GM12878 (cell line): Measurements from ENCODE around the gene DZANK1. TPM values are rescaled to one million over a fixed set of nuclear protein-coding genes. Genes with fewer than 3 reads are reported as not detected.

Source experiments
- ATAC-seq: fragments of 200-7000 bp; cut with Tn5 transposase; 3 replicates; pipeline ENCODE4 v1.9.1; 2020; ENCODE audit warnings: mild to moderate bottlenecking, moderate library complexity
- BruUV-seq: library from RNA; stranded (reverse); fragments of 400-500 nt; replicated peaks from 2 replicates; lab custom pipeline; 2021; lab: Mats Ljungman, UMichigan
- CTCF ChIA-PET: fragments of 300-600 bp; sonication (Branson Sonifier 250); formaldehyde crosslinking; extraction: SDS; loops from one replicate; lab custom pipeline; 2021; ENCODE audit warnings: inconsistent platforms; lab: Yijun Ruan, JAX
- POLR2A ChIA-PET: fragments of 350-600 bp; formaldehyde crosslinking; extraction: SDS; loops from one replicate; lab custom pipeline; 2021; ENCODE audit warnings: inconsistent platforms; lab: Charles Lee
- RAD21 ChIA-PET: fragments of 300-600 bp; sonication (Branson Sonifier 250); formaldehyde crosslinking; loops from one replicate; lab custom pipeline; 2023; ENCODE audit warnings: antibody characterized with exemption; ENCODE audit not compliant: unreplicated experiment; lab: Charles Lee
- SMC1A ChIA-PET: fragments of 300-600 bp; sonication (Branson Sonifier 250); formaldehyde crosslinking; loops from one replicate; lab custom pipeline; 2023; ENCODE audit not compliant: unreplicated experiment, uncharacterized antibody; lab: Charles Lee
- DNase-seq: peaks from one replicate; pipeline ENCODE4 v3.0.0-alpha.2; 2011; ENCODE audit warnings: low read depth, low spot score
- FAIRE-seq: peaks from 3 replicates; lab custom pipeline; 2011; peaks lifted over from hg19 to GRCh38; lab: Jason Lieb, UNC
- H2AFZ ChIP-seq: 2 replicates; pipeline ENCODE4 v1.6.0; 2011; ENCODE audit warnings: low read depth, low read length, control low read depth; ENCODE audit not compliant: control insufficient read depth
- H3K27ac ChIP-seq: 2 replicates; pipeline ENCODE4 v1.5.1; 2011; ENCODE audit warnings: control low read depth; ENCODE audit not compliant: control insufficient read depth, insufficient read depth
- H3K27me3 ChIP-seq, 2 experiments: replicated peaks in 1 of 2; 2 replicates each; pipeline versions ENCODE4 v1.6.0 to v1.6.1; 2011; ENCODE audit warnings: low read length in 1 of 2; ENCODE audit not compliant: control insufficient read depth in 2 of 2, insufficient read depth in 2 of 2
- H3K36me3 ChIP-seq, 2 experiments: 2 replicates each; pipeline ENCODE4 v1.5.1; 2011; ENCODE audit warnings: low read length in 1 of 2; ENCODE audit not compliant: control insufficient read depth in 2 of 2, insufficient read depth in 2 of 2
- H3K4me1 ChIP-seq: 2 replicates; pipeline ENCODE4 v1.6.1; 2011; ENCODE audit warnings: mild to moderate bottlenecking, low read length, moderate library complexity, mixed read lengths; ENCODE audit not compliant: control insufficient read depth, insufficient read depth
- H3K4me2 ChIP-seq: 2 replicates; pipeline ENCODE4 v1.6.0; 2011; ENCODE audit warnings: control low read depth; ENCODE audit not compliant: control insufficient read depth, insufficient read depth
- H3K4me3 ChIP-seq: fragments of 200-600 bp; sonication (generic); 2 replicates; pipeline ENCODE4 v1.5.1; 2016
- H3K79me2 ChIP-seq: 2 replicates; pipeline ENCODE4 v1.6.0; 2011; ENCODE audit warnings: low read length; ENCODE audit not compliant: control insufficient read depth, insufficient read depth
- H3K9ac ChIP-seq: 2 replicates; pipeline ENCODE4 v1.8.0; 2011; ENCODE audit warnings: low read length, control low read depth, mixed read lengths; ENCODE audit not compliant: control insufficient read depth, insufficient read depth
- H3K9me3 ChIP-seq: replicated peaks from 3 replicates; pipeline ENCODE4 v1.5.1; 2011; ENCODE audit warnings: mild to moderate bottlenecking, low read length; ENCODE audit not compliant: control insufficient read depth, insufficient read depth
- H4K20me1 ChIP-seq: 2 replicates; pipeline ENCODE4 v1.6.0; 2011; ENCODE audit not compliant: control insufficient read depth, insufficient read depth
- ESRRA ChIP-seq: IDR thresholded peaks from 2 replicates; pipeline ENCODE4 v1.6.1; 2012; ENCODE audit warnings: mild to moderate bottlenecking, low read length, improper control_type of control experiment
- ETV6 ChIP-seq, 2 experiments: fragments of 450-650 bp in 1 of 2; IDR thresholded peaks in 1 of 2; conservative IDR thresholded peaks in 1 of 2; 2 replicates each; pipeline ENCODE4 v1.6.1; 2014; ENCODE audit warnings: antibody characterized with exemption in 1 of 2, borderline replicate concordance in 1 of 2, low read depth in 1 of 2, mild to moderate bottlenecking in 1 of 2, moderate library complexity in 1 of 2
- GABPA ChIP-seq: IDR thresholded peaks from 2 replicates; pipeline ENCODE4 v1.6.1; 2014; ENCODE audit warnings: antibody characterized with exemption, low read depth, mild to moderate bottlenecking, inconsistent platforms
- KAT2A ChIP-seq: conservative IDR thresholded peaks from 2 replicates; pipeline ENCODE4 v1.6.1; 2011; ENCODE audit warnings: low read depth, low read length; ENCODE audit not compliant: control insufficient read depth
- NBN ChIP-seq: fragments of 450-650 bp; IDR thresholded peaks from 2 replicates; pipeline ENCODE4 v1.6.1; 2016
- SRF ChIP-seq, 2 experiments: IDR thresholded peaks; 2 replicates each; pipeline ENCODE4 v1.6.1; 2011; ENCODE audit warnings: low read depth in 2 of 2, low read length in 2 of 2, mild to moderate bottlenecking in 1 of 2, moderate library complexity in 1 of 2
- WGBS: methylation state at CpG from one replicate; pipeline ENCODE4 v1.1.6; 2016; ENCODE audit warnings: low lambda C conversion rate; ENCODE audit not compliant: insufficient replicate concordance, insufficient coverage; ENCODE audit errors: missing lambda C conversion rate; 5-methylcytosine and 5-hydroxymethylcytosine counted together
- in situ Hi-C: fragments of 300-500 bp; cut with MboI; formaldehyde crosslinking; loops from 9 replicates; pipeline ENCODE4 v1.14.3; 2018; ENCODE audit warnings: mixed read lengths
- intact Hi-C: fragments of 100-400 bp; cut with micrococcal nuclease; formaldehyde crosslinking; loops from one replicate; pipeline ENCODE4 v1.14.2; 2022; ENCODE audit not compliant: unreplicated experiment
- polyA plus RNA-seq, 11 experiments: library from polyadenylated mRNA; depleted of rRNA in 4 of 11; unstranded in 6 of 11; stranded (reverse) in 5 of 11; fragments of >200 nt; fragmentation: Nextera tagmentation in 4 of 11; fragmentation: Illumina TruSeq in 1 of 11; extraction: Ambion mirVana in 4 of 11; extraction: Trizol in 1 of 11; gene quantifications; 1 replicate in 1 of 11; 2 replicates in 10 of 11; pipeline versions ENCODE4 v1.2.1 to v1.2.3, GENCODE V29; 2011 to 2016; ENCODE audit warnings: inconsistent platforms in 2 of 11, missing spikeins in 2 of 11, low read depth in 1 of 11
- total RNA-seq, 4 experiments: library from RNA; depleted of rRNA in 3 of 4; stranded (reverse); fragments of >200 nt in 3 of 4; fragmentation: Illumina TruSeq in 1 of 4; extraction: Trizol in 1 of 4; gene quantifications; 2 replicates each; pipeline versions ENCODE4 v1.2.1 to v1.2.3, GENCODE V29; 2013 to 2021
- TF ChIP-seq, protein P1 (sequence below): fragments of 450-650 bp; IDR thresholded peaks from 2 replicates; pipeline ENCODE4 v1.6.1; 2017; ENCODE audit warnings: borderline replicate concordance

The DZANK1 gene
- total and polyA plus RNA-seq, 10 of the 15 experiments (the other 5 are each of a cell fraction or from before 2014, with no cell fraction given) = 3.6 to 12.6 (median 6.5) TPM

DNA sequence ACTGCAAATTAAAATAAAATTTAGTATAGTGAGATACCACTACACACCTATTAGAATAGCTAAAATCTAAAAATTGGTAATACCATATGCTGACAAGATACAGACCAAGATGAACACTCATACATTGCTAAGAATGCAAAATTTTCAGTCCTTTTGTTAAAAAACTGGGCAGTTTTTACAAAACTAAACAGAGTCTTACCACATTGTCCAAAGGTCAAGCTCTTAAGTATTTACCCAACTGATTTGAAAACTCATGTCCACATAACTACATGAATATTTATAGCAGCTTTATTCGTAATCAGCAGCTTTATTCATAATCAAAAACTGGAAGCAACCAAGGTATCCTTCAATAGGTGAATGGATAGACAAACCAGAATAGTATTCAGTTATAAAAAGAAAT lies 10.4 kb upstream of the DZANK1 start (continued):
- TF ChIP-seq, protein P1, sequence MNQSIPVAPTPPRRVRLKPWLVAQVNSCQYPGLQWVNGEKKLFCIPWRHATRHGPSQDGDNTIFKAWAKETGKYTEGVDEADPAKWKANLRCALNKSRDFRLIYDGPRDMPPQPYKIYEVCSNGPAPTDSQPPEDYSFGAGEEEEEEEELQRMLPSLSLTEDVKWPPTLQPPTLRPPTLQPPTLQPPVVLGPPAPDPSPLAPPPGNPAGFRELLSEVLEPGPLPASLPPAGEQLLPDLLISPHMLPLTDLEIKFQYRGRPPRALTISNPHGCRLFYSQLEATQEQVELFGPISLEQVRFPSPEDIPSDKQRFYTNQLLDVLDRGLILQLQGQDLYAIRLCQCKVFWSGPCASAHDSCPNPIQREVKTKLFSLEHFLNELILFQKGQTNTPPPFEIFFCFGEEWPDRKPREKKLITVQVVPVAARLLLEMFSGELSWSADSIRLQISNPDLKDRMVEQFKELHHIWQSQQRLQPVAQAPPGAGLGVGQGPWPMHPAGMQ = no peak
- TF ChIP-seq SRF (IDR thresholded peaks at IDR 0.05; ENCODE audit: low read depth in 2 of 2, low read length in 2 of 2) (no peak), ESRRA (no peak), ETV6 (conservative IDR thresholded peaks at IDR 0.05 in 1 of 2, IDR thresholded peaks at IDR 0.05 in 1 of 2; ENCODE audit: borderline replicate concordance in 1 of 2, low read depth in 1 of 2) (no peak)

DNA sequence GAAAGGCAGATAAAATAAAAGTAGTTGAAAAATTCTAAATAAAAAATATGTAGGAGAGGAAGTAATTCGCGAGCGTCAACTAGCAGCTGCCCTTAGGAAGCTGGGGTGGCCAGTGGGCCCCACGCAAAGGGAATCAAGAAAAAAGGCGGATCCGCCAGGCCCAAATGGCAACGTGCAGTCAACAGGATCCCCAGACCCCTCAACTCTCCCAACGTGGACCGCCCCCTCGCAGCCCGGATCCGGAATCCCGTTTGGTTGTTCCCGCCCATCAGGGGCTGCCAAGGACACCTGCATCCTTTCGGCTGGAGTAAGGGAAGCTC lies 296 bp downstream of the DZANK1 start:
- no peaks in the 10 kb centered on the region; a peak in 1 of 4 replicates for H3K36me3 ChIP-seq
- ATAC-seq (peak; percentile 42), FAIRE-seq (no peak), DNase-seq (no peak)
- no peaks in the 10 kb centered on the region for H4K20me1 ChIP-seq
- in situ Hi-C loops (no loop called here), intact Hi-C loops (loop anchor here (2.0 kb wide), 1 partner anchor 54 kb away; no protein-coding TSS in a partner anchor)
- no peaks in the 10 kb centered on the region for H3K9me3 ChIP-seq
- peak overlapping the region; percentile 97 for H3K4me2 ChIP-seq
- no peaks in the 10 kb centered on the region; the same call in 1 of the 2 replicates for H3K4me1 ChIP-seq
- ChIA-PET CTCF (interaction anchor here (1.0 to 2.0 kb wide), 4 partner anchors 9 to 53 kb away, joined by 3 to 10 read pairs (median 3); partner anchors contain the start of gene SEC23B), RAD21 (interaction anchor here (1.6 to 2.6 kb wide), 4 partner anchors 30 to 53 kb away, joined by 4 to 11 read pairs (median 6); partner anchors contain the start of genes RBBP9 and SEC23B), POLR2A (interaction anchor here (0.9 to 2.3 kb wide), 3 partner anchors 30 to 41 kb away, joined by 3 to 20 read pairs (median 13); partner anchors contain the start of genes RBBP9 and SEC23B), SMC1A (interaction anchor here (0.9 to 3.0 kb wide), 6 partner anchors 9 to 100 kb away, joined by 3 to 15 read pairs (median 10); partner anchors contain the start of genes RBBP9, SEC23B and SMIM26)
- no TSS peak for BruUV-seq
- H3K4me3 ChIP-seq = peak overlapping the region; percentile 93
- peak overlapping the region; percentile 96 for H3K9ac ChIP-seq
- H3K79me2 ChIP-seq = peaks cover 15% of the 10 kb centered on the region
- no peak for TF ChIP-seq KAT2A
- TF ChIP-seq GABPA = peak; percentile 77
- TF ChIP-seq NBN = 0 out of 2 replicates have a peak, but pooled peaks have one; percentile 22
- peak overlapping the region; percentile 99 for H2AFZ ChIP-seq
- no peaks in the 10 kb centered on the region for H3K27me3 ChIP-seq
- H3K27ac ChIP-seq = no peak overlapping the region
- 2% methylated on average over 15 of the region's 15 CpGs for WGBS
